ENCODE data around the gene CHCHD6. TPM values are rescaled to one million over a fixed set of nuclear protein-coding genes. Genes with fewer than 3 reads are reported as not detected.
A peak's percentile ranks its signal among the peaks of the same experiment; 100 is the strongest.

The CHCHD6 gene
- total RNA-seq, 2 donors from 2014 or later = 9.3 to 13.2 TPM

DNA sequence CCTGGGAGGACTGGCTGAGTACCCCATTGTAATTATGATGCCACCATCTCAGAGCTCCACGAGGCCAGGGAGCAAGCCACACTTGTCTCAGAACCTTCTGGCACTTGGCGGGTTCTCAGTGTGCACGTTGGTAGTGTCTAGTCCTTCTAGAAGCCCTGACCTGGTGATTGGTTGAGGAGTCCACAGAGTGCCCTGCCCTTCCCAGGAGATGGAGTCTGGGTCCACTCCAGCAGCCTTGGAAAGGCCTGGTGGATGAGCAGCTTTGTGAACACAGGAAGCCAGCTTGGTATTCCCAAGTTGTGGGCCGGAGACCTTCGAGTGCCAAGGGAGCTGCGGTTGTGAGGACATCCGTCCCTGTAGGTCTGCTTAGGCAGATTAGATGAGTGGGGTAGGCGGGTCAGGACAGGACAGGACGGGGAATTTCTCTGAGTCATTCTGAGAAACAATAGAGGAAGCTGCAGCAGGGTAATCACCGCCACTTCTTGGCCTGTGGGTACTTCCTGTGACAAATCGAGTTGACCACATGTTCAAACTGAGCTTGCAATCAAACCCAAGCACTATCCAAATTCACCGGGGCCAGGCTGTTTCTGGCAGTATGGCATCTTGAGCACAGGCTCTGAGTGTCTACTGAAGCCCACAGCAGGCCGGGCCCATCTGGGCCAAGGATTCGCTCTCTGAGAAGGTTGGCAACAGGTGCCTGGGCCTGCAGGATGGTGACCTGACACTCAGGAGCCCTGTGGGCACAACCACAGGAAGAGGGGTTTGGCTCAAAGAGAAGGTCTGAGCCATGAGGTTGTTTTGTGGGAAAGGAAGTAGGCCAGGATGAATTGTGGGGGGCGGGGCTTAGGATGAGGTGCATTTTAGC, 207.4 kb downstream of the CHCHD6 start:
- DNase-seq = peak; percentile 42
- peak overlapping the region; percentile 47 for H3K27ac ChIP-seq
- TF ChIP-seq, protein P1, sequence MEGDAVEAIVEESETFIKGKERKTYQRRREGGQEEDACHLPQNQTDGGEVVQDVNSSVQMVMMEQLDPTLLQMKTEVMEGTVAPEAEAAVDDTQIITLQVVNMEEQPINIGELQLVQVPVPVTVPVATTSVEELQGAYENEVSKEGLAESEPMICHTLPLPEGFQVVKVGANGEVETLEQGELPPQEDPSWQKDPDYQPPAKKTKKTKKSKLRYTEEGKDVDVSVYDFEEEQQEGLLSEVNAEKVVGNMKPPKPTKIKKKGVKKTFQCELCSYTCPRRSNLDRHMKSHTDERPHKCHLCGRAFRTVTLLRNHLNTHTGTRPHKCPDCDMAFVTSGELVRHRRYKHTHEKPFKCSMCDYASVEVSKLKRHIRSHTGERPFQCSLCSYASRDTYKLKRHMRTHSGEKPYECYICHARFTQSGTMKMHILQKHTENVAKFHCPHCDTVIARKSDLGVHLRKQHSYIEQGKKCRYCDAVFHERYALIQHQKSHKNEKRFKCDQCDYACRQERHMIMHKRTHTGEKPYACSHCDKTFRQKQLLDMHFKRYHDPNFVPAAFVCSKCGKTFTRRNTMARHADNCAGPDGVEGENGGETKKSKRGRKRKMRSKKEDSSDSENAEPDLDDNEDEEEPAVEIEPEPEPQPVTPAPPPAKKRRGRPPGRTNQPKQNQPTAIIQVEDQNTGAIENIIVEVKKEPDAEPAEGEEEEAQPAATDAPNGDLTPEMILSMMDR (IDR thresholded peaks at IDR 0.05) = no peak
- H3K4me3 ChIP-seq = no peak overlapping the region
- no peak overlapping the region for H3K9ac ChIP-seq (ENCODE audit: low read depth in 2 of 2, low read length in 2 of 2)
- H3K4me1 ChIP-seq = peaks cover 4% of the 10 kb centered on the region
- intact Hi-C loops (cut with DNase I) = no loop called here
- no peaks in the 10 kb centered on the region for H3K27me3 ChIP-seq
- H3K36me3 ChIP-seq = no peaks in the 10 kb centered on the region
- H3K9me3 ChIP-seq = no peaks in the 10 kb centered on the region

DNA sequence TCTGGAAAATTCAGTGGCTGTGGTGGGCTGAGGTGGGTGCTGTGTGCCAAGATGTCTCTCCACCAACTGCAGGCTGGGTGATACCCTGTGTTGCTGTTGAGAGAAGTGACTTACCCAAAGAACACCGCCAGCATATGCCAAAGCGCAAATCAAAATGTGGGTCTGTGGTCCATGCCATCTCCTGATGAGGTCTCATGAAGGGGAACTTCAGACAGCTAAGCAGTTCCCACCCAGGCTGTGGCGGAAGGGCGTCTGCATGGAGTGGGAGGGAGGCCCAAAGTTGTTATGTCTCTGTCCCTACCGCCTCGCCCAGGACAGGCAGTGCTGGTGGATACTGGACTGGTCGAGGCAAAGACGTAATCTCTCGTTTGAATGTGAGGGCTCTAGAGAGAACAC, 208.0 kb downstream of the CHCHD6 start:
- no peak for DNase-seq
- Histone ChIP-seq H3K9me3 (no peaks in the 10 kb centered on the region), H3K9ac (ENCODE audit: low read depth in 2 of 2, low read length in 2 of 2) (no peak overlapping the region), H3K27me3 (no peaks in the 10 kb centered on the region), H3K4me1 (peaks cover 4% of the 10 kb centered on the region), H3K36me3 (no peaks in the 10 kb centered on the region), H3K4me3 (no peak overlapping the region), H3K27ac (peak overlapping the region; percentile 47)
- intact Hi-C loops (cut with DNase I) = no loop called here
- TF ChIP-seq, protein P1 (IDR thresholded peaks at IDR 0.05) = no peak

DNA sequence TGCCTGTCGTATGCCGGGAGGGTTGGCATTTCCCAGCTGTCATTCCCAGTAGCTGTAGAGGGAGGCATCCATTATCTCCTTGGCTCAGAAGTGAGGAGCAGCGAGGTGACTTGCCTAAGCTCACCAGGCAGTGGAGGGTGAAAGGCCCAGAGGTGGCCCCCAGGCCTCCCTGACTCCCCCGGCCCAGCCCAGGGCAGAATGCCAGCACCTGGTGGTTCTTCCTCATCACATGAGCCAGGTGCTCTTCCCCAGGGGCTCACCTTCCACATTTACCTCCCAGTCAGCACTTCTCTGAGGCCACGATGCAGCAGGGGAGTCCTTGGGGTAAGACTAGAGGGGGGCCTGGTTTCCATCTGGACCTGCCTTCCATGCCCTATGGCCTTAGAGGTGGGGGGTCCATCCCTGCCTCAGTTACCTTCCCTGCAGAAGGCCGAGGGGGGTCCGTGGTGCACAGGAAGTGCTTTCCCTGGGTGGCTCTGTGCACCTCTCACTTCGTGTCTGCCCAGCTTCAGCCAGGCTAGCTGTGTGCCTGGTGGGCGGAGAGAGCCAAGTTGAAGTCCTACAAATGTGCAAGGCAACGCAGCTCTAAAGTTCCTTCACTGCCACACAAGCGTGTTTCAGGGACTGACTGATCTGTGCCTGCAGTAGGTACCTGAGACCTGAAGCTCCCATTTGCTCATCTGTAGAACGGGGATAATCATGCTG, 208.6 kb downstream of the CHCHD6 start:
- Histone ChIP-seq H3K27ac (no peak overlapping the region), H3K9me3 (no peaks in the 10 kb centered on the region), H3K4me3 (no peak overlapping the region), H3K9ac (ENCODE audit: low read depth in 2 of 2, low read length in 2 of 2) (no peak overlapping the region), H3K36me3 (no peaks in the 10 kb centered on the region), H3K27me3 (no peaks in the 10 kb centered on the region), H3K4me1 (peaks cover 4% of the 10 kb centered on the region)
- DNase-seq = no peak
- intact Hi-C loops (cut with DNase I) = no loop called here
- TF ChIP-seq, protein P1 (IDR thresholded peaks at IDR 0.05) = no peak

DNA sequence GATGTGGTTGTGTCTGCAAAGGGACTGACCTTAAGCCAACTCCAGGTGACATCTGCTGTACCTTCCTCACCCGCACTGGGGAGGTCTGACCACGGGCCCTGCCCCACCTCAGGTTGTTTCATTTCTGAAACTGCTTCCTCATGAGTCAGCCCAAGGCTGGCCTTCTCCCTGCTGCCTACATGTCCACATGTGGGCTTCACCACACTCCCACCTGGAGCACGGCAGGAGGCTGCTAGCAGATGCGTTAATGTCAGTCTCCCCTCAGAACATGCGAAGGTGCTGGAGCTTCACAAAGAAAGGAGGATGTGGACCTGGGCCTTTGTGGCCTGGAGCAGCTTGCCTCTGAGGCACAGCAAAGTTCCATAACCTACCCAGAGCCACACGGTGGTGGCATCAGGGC, 209.5 kb downstream of the CHCHD6 start:
- Histone ChIP-seq H3K27ac (no peak overlapping the region), H3K27me3 (no peaks in the 10 kb centered on the region), H3K9me3 (no peaks in the 10 kb centered on the region), H3K36me3 (no peaks in the 10 kb centered on the region), H3K4me3 (no peak overlapping the region), H3K9ac (ENCODE audit: low read depth in 2 of 2, low read length in 2 of 2) (no peak overlapping the region), H3K4me1 (peaks cover 4% of the 10 kb centered on the region)
- intact Hi-C loops (cut with DNase I) = no loop called here
- TF ChIP-seq, protein P1 (IDR thresholded peaks at IDR 0.05) = no peak
- DNase-seq = no peak

DNA sequence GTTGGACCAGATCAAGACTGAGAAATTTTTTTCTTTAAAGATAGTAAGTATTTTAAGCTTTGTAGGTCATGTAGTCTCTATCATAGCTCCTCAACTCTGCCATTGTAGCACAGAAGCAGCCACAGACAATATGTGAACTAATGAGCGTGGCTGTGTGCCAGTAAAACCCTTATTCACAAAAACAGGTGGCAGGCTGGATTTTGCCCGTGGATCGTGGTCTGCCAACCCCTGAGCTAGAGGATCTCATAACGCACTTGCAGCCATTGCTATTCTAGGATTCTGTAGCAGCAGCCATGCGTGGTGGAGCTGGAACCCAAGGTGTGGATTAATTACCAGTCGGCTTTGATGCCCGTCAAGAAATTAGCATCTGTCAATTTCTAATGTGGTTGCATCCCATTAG, 210.2 kb downstream of the CHCHD6 start:
- no peaks in the 10 kb centered on the region for H3K36me3 ChIP-seq
- no peak overlapping the region for H3K9ac ChIP-seq (ENCODE audit: low read depth in 2 of 2, low read length in 2 of 2)
- peaks cover 4% of the 10 kb centered on the region for H3K4me1 ChIP-seq
- intact Hi-C loops (cut with DNase I) = no loop called here
- no peak for DNase-seq
- TF ChIP-seq, protein P1 (IDR thresholded peaks at IDR 0.05) = no peak
- no peak overlapping the region for H3K27ac ChIP-seq
- H3K4me3 ChIP-seq = no peak overlapping the region
- no peaks in the 10 kb centered on the region for H3K27me3 ChIP-seq
- no peaks in the 10 kb centered on the region for H3K9me3 ChIP-seq

All from colonic mucosa (tissue), 4 donors.